OCI-LY7 (cell line): ENCODE results near the gene SRSF2. TPM values are rescaled to one million over a fixed set of nuclear protein-coding genes. Genes with fewer than 3 reads are reported as not detected.

ENCODE experiments used
- BruUV-seq: library from RNA; stranded (reverse); fragments of 400-500 nt; replicated peaks from 2 replicates; lab custom pipeline; 2021; lab: Mats Ljungman, UMichigan
- CTCF ChIA-PET: fragments of 300-600 bp; sonication (Branson Sonifier 250); formaldehyde crosslinking; loops from one replicate; lab custom pipeline; 2022; ENCODE audit warnings: antibody characterized with exemption; ENCODE audit not compliant: unreplicated experiment; lab: Charles Lee
- POLR2A ChIA-PET: fragments of 300-600 bp; sonication (Branson Sonifier 250); formaldehyde crosslinking; loops from one replicate; lab custom pipeline; 2022; ENCODE audit warnings: antibody characterized with exemption; lab: Charles Lee
- DNase-seq: peaks from one replicate; pipeline ENCODE4 v3.0.0-alpha.2; 2015; ENCODE audit warnings: low spot score
- H2AFZ ChIP-seq: fragments of 200-600 bp; sonication (generic), shearing (Covaris generic); 2 replicates; pipeline ENCODE4 v1.6.1; 2014; ENCODE audit warnings: mild to moderate bottlenecking, antibody characterized with exemption, low read length, moderate library complexity
- H3K27ac ChIP-seq: fragments of 200-600 bp; sonication (generic); 2 replicates; pipeline ENCODE4 v1.5.1; 2014; ENCODE audit warnings: mixed run types, low read depth, mild to moderate bottlenecking, moderate library complexity, low read length, inconsistent platforms; ENCODE audit not compliant: poor library complexity, severe bottlenecking
- H3K36me3 ChIP-seq: fragments of 200-600 bp; sonication (generic); 2 replicates; pipeline ENCODE4 v1.6.1; 2014; ENCODE audit warnings: mild to moderate bottlenecking, antibody characterized with exemption, low read length, moderate library complexity, mixed read lengths; ENCODE audit not compliant: insufficient read depth
- H3K4me1 ChIP-seq: fragments of 200-600 bp; sonication (generic); 2 replicates; pipeline ENCODE4 v1.5.1; 2014; ENCODE audit warnings: mild to moderate bottlenecking, low read length; ENCODE audit not compliant: insufficient read depth, poor library complexity, severe bottlenecking
- H3K4me2 ChIP-seq: fragments of 200-600 bp; sonication (generic); 2 replicates; pipeline ENCODE4 v1.6.1; 2014; ENCODE audit warnings: mild to moderate bottlenecking, low read length
- H3K4me3 ChIP-seq: fragments of 200-600 bp; sonication (generic); 2 replicates; pipeline ENCODE4 v1.5.1; 2014; ENCODE audit warnings: mild to moderate bottlenecking, low read depth, low read length; ENCODE audit not compliant: poor library complexity, severe bottlenecking
- H3K79me2 ChIP-seq: fragments of 200-600 bp; sonication (generic); 2 replicates; pipeline ENCODE4 v1.6.1; 2016; ENCODE audit warnings: low read depth, mild to moderate bottlenecking, low read length, moderate library complexity, mixed read lengths; ENCODE audit not compliant: insufficient read depth
- H3K9me2 ChIP-seq: fragments of 200-600 bp; sonication (generic); 2 replicates; pipeline ENCODE4 v1.6.1; 2016; ENCODE audit warnings: mild to moderate bottlenecking, low read length, mixed read lengths; ENCODE audit not compliant: insufficient read depth
- H3K9me3 ChIP-seq: fragments of 200-600 bp; sonication (generic); 2 replicates; pipeline ENCODE4 v1.6.1; 2014; ENCODE audit warnings: mild to moderate bottlenecking, mixed run types, low read length, mixed read lengths
- H4K20me1 ChIP-seq: fragments of 200-600 bp; sonication (generic); 2 replicates; pipeline ENCODE4 v1.6.1; 2014; ENCODE audit warnings: mild to moderate bottlenecking, antibody characterized with exemption, low read length, moderate library complexity, mixed read lengths; ENCODE audit not compliant: insufficient read depth
- EZH2phosphoT487 ChIP-seq: fragments of 200-600 bp; sonication (generic); IDR thresholded peaks from 2 replicates; pipeline ENCODE4 v1.6.1; 2018; ENCODE audit warnings: low read depth, borderline replicate concordance, mild to moderate bottlenecking, mixed run types, antibody characterized with exemption, low read length, moderate library complexity, mixed read lengths
- intact Hi-C: fragments of 100-400 bp; cut with micrococcal nuclease; formaldehyde crosslinking; loops from one replicate; pipeline ENCODE4 v1.10.0; 2022; ENCODE audit not compliant: unreplicated experiment
- total RNA-seq, 2 experiments: library from RNA; depleted of rRNA in 1 of 2; stranded (reverse); fragments of >200 nt in 1 of 2; shearing (Covaris generic) in 1 of 2; gene quantifications; 2 replicates each; pipeline ENCODE4 v1.2.3, GENCODE V29; 2014 to 2022
- TF ChIP-seq, protein P1 (sequence below): fragments of 200-600 bp; sonication (generic); conservative IDR thresholded peaks from 2 replicates; pipeline ENCODE4 v1.5.1; 2014; ENCODE audit warnings: mild to moderate bottlenecking, antibody characterized with exemption, low read length, moderate library complexity, mixed read lengths

SRSF2 gene
- total RNA-seq, 2 experiments from 2014 or later, result 619 to 2,207 TPM

DNA sequence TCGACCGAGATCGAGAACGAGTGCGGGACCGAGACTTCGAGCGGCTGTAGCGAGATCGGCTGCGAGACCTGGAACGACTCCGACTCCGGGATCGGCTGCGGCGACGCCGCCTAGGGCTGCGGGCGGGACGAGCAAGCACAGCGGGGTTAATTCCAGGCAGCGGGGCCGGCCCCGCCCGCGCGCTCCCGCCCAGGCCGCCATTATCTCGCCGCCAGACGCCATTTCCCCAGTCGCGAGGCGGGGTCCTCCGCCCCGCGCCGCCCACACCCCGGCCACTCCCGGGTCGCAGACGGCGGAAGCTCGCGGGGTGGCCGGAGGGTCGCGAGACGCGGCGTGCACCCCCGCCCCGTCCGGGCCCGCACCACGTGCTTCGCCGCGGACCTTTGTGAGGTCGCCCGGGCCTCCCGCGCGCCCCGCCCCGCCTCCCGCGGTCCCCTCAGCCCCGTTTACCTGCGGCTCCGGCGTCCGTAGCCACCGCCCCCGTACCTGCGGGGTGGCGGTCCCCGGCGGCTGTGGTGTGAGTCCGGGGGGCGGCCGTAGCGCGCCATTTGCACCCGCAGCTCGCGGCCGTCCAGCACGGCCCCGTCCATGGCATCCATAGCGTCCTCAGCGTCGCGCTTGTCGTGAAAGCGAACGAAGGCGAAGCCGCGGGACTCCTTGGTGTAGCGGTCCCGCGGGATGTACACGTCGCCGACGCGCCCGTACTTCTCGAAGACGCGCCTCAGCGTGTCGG, 616 bp downstream of the SRSF2 start:
- TF ChIP-seq EZH2phosphoT487, result no peak
- Histone ChIP-seq H3K9me3 (no peaks in the 10 kb centered on the region), H3K9me2 (no peaks in the 10 kb centered on the region), H4K20me1 (peaks cover 36% of the 10 kb centered on the region), H3K27ac (peak overlapping the region; percentile 92), H3K4me1 (peaks cover 59% of the 10 kb centered on the region), H2AFZ (no peak overlapping the region), H3K36me3 (peaks cover 70% of the 10 kb centered on the region), H3K4me2 (peak overlapping the region; percentile 96), H3K79me2 (peaks cover 87% of the 10 kb centered on the region), H3K4me3 (peak overlapping the region; percentile 77)
- no TSS peak for BruUV-seq
- peak; percentile 80 for DNase-seq
- intact Hi-C loops, result loop anchor here (1.0 to 10.0 kb wide), 8 partner anchors 10 to 1072 kb away; partner anchors contain the start of genes JMJD6, METTL23, RECQL5 and SAP30BP
- ChIA-PET CTCF (interaction anchor here (0.6 kb wide), 1 partner anchor 355 kb away, joined by 3 read pairs; no protein-coding TSS in a partner anchor), POLR2A (interaction anchor here (1.9 to 2.6 kb wide), 3 partner anchors 9 to 47 kb away, joined by 7 to 12 read pairs (median 10); partner anchors contain the start of genes JMJD6 and METTL23)

DNA sequence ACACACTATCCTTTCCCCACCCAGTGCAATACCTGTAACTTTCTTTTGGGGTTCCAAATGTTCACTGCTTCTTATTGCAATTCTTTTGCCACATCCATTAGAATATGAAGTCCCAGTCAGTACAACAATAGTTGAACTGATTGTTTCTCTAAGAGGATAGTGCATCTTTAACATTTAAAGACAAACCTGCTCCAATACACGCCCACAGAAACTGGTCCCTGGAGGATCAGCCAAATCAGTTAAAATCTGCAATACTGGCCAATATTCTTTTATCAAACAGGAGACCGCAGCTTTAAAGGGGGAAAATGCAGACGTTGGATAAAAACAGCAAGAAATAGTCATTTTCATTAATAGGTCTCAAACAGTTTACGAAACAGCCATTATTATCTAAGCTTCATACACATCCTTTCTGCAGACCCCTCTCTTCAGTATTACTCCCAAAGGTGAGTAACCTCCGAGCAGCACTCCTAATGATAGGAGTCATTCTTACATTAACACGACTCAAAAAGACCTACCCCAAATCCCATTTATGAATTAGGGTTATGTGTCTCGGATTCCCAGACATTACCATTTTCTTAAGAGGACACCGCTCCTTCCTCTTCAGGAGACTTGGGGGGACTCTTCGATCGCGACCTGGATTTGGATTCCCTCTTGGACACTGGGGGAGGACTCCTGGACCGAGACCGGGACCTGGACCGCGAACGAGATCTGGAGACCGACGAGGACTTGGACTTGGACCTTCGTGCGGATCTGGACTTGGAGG, 1.4 kb downstream of the SRSF2 start:
- H3K4me3 ChIP-seq, result peak overlapping the region; percentile 77
- peak overlapping the region; percentile 96 for H3K4me2 ChIP-seq
- peaks cover 88% of the 10 kb centered on the region for H3K79me2 ChIP-seq
- intact Hi-C loops, result loop anchor here (2.0 to 10.0 kb wide), 7 partner anchors 47 to 1071 kb away; partner anchors contain the start of genes RECQL5, SAP30BP and SEC14L1
- ChIA-PET POLR2A (interaction anchor here (0.8 to 1.9 kb wide), 4 partner anchors 10 to 410 kb away, joined by 3 to 7 read pairs (median 3); partner anchors contain the start of genes JMJD6 and METTL23), CTCF (no interaction called here)
- no peaks in the 10 kb centered on the region for H3K9me2 ChIP-seq
- peaks cover 69% of the 10 kb centered on the region for H3K36me3 ChIP-seq
- H2AFZ ChIP-seq, result no peak overlapping the region
- peak; percentile 52 for DNase-seq
- TF ChIP-seq EZH2phosphoT487, result no peak
- TF ChIP-seq, protein P1, sequence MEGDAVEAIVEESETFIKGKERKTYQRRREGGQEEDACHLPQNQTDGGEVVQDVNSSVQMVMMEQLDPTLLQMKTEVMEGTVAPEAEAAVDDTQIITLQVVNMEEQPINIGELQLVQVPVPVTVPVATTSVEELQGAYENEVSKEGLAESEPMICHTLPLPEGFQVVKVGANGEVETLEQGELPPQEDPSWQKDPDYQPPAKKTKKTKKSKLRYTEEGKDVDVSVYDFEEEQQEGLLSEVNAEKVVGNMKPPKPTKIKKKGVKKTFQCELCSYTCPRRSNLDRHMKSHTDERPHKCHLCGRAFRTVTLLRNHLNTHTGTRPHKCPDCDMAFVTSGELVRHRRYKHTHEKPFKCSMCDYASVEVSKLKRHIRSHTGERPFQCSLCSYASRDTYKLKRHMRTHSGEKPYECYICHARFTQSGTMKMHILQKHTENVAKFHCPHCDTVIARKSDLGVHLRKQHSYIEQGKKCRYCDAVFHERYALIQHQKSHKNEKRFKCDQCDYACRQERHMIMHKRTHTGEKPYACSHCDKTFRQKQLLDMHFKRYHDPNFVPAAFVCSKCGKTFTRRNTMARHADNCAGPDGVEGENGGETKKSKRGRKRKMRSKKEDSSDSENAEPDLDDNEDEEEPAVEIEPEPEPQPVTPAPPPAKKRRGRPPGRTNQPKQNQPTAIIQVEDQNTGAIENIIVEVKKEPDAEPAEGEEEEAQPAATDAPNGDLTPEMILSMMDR, result no peak
- no peaks in the 10 kb centered on the region for H3K9me3 ChIP-seq
- peak overlapping the region; percentile 92 for H3K27ac ChIP-seq
- H3K4me1 ChIP-seq, result peaks cover 60% of the 10 kb centered on the region
- BruUV-seq, result no TSS peak
- H4K20me1 ChIP-seq, result peaks cover 36% of the 10 kb centered on the region

- Histone ChIP-seq H3K9me3 (no peaks in the 10 kb centered on the region), H3K9me2 (no peaks in the 10 kb centered on the region), H2AFZ (no peak overlapping the region), H3K4me2 (peak overlapping the region; percentile 96), H3K27ac (peak overlapping the region; percentile 92), H3K4me3 (peak overlapping the region; percentile 77), H4K20me1 (peaks cover 36% of the 10 kb centered on the region), H3K36me3 (peaks cover 68% of the 10 kb centered on the region), H3K4me1 (peaks cover 58% of the 10 kb centered on the region), H3K79me2 (peaks cover 87% of the 10 kb centered on the region)
- no peak for TF ChIP-seq EZH2phosphoT487
- TF ChIP-seq, protein P1, result no peak
- BruUV-seq, result no TSS peak
- CTCF ChIA-PET, result no interaction called here
- peak; percentile 78 for DNase-seq
- POLR2A ChIA-PET, result interaction anchor here (0.6 to 1.9 kb wide), 5 partner anchors 9 to 411 kb away, joined by 3 to 7 read pairs (median 3); partner anchors contain the start of genes JMJD6 and METTL23
- intact Hi-C loops, result loop anchor here (5.0 to 10.0 kb wide), 4 partner anchors 352 to 1070 kb away; partner anchors contain the start of genes RECQL5, SAP30BP and SEC14L1
Observed at GRCh38 chr17:76735006-76735405, 2.1 kb downstream of the SRSF2 start.
